Stimulated activated CD4-positive, alpha-beta T cell treated with anti-CD3 and anti-CD28 coated beads, Interleukin-12 subunit alpha, Interleukin-12 subunit beta, amount 100 ng/mL, for 4 hours (primary cell): ENCODE measurements around the gene SLX9.
"Not testable (repeated sequence)": the region's sequence is repeated elsewhere in the genome, so short reads cannot be mapped to it uniquely, and the experiment has no call there.

Experiments used
- DNase-seq: peaks from one replicate; pipeline ENCODE4 v3.0.0-alpha.2; 2020

The SLX9 gene

DNA sequence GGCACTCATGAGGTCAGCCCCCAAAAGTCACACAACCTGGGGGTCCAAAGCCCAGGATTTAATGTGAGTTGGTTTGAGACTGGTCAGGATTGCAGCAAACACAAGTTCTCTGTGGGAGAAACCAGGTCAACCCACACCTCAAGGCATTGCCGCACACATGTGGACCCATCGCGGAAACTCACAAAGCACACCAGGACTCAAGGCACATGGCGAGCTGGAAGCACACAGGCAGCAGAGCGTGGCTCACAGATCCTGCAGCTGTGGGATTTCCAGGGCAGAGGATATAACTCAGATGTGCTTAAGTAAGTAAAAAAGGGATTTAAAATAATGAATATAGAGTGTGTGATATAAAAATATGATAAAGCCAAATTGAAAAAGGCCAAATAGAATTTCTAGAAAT, 82.9 kb downstream of the SLX9 start:
- DNase-seq = no peak

DNA sequence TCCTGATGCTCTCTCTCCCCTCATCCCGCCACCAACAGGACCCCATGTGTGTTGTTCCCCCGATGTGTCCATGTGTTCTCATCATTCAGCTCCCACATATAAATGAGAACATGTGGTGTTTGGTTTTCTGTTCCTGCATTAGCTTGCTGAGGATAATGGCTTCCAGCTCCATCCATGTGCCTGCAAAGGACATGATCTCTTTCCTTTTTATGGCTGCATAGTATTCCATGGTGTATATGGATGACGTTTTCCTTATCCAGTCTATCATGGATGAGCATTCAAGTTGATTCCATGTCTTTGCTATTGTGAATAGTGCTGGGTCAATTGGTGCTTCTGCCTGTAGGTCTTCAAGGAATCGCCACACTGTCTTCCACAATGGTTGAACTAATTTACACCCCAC, 84.7 kb downstream of the SLX9 start:
- not testable (repeated sequence) for DNase-seq

DNA sequence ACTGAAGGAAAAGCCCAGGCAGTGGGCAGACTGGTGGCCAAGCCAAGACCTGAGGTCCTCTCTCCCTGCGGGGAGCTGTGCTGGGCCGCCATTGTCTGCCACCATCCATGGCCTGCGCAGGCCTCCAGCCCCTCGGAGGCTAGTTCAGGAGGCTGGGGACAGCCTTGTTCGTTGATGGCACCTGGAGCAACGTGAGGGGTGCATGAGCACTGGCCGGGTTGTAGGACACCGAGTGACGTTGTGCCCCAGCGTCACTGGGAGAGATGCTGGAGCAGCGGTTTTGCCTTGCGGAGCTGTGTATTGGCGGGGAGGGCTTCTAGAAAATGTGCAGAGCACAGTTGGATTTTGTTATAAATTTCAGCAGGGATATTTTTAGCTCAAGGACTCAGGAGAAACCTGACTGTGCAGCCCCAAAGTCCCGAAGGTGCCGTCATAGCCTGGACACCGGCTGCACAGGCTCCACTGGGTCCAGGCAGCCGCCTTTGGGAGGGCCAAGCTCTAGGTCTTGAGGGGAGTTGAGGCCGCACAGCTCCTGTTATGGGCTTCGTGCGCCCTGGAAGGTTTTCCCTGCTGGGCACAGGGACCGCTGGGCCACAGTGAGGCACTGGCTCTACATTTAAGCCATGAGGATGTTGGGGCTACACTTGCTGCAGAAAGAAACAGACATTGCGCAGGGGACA, 86.4 kb downstream of the SLX9 start:
- DNase-seq = no peak
